IMR-90 (cell line): ENCODE results near the gene MCUR1.

Experiments
- CTCF ChIP-seq: conservative IDR thresholded peaks from 2 replicates; pipeline ENCODE4 v1.5.1; 2012; ENCODE audit warnings: mild to moderate bottlenecking, low read depth, low read length, improper control_type of control experiment
- MAFK ChIP-seq: IDR thresholded peaks from 2 replicates; pipeline ENCODE4 v1.6.1; 2012; ENCODE audit warnings: low read depth, low read length, improper control_type of control experiment
- MAZ ChIP-seq: IDR thresholded peaks from 2 replicates; pipeline ENCODE4 v1.6.1; 2012; ENCODE audit warnings: low read depth, mild to moderate bottlenecking, low read length, improper control_type of control experiment, moderate library complexity, borderline replicate concordance
- POLR2A ChIP-seq: IDR thresholded peaks from 2 replicates; pipeline ENCODE4 v1.6.1; 2012; ENCODE audit warnings: mild to moderate bottlenecking, low read depth, low read length
- RAD21 ChIP-seq: IDR thresholded peaks from 2 replicates; pipeline ENCODE4 v1.6.1; 2012; ENCODE audit warnings: low read length, improper control_type of control experiment
- RCOR1 ChIP-seq: IDR thresholded peaks from 2 replicates; pipeline ENCODE4 v1.6.1; 2012; ENCODE audit warnings: mild to moderate bottlenecking, low read length, improper control_type of control experiment; ENCODE audit not compliant: insufficient replicate concordance
- USF2 ChIP-seq: fragments of 150-350 bp; IDR thresholded peaks from 2 replicates; pipeline ENCODE4 v1.6.1; 2017; ENCODE audit warnings: mild to moderate bottlenecking, antibody characterized with exemption, low read length, low read depth

GRCh38 chr6:13853871-13854270 lies 39.5 kb upstream of the MCUR1 start:
- no peak for TF ChIP-seq CTCF
- no peak for TF ChIP-seq MAZ
- no peak for TF ChIP-seq RAD21
- TF ChIP-seq USF2: no peak
- TF ChIP-seq POLR2A: no peak
- no peak for TF ChIP-seq MAFK
- TF ChIP-seq RCOR1: no peak
